NCI-H146 (cell line): Measurements from ENCODE around the gene PJA2.
"Not testable (repeated sequence)": the region's sequence is repeated elsewhere in the genome, so short reads cannot be mapped to it uniquely, and the experiment has no call there.

Source experiments
- DNase-seq: peaks from one replicate; lab custom pipeline; 2025; lab: John Stamatoyannopoulos, UW

Gene PJA2

GRCh38 chr5:109309326-109310063, 100.3 kb downstream of the PJA2 start:
- no peak for DNase-seq

GRCh38 chr5:109307951-109308350, 101.8 kb downstream of the PJA2 start:
- DNase-seq, result no peak

DNA sequence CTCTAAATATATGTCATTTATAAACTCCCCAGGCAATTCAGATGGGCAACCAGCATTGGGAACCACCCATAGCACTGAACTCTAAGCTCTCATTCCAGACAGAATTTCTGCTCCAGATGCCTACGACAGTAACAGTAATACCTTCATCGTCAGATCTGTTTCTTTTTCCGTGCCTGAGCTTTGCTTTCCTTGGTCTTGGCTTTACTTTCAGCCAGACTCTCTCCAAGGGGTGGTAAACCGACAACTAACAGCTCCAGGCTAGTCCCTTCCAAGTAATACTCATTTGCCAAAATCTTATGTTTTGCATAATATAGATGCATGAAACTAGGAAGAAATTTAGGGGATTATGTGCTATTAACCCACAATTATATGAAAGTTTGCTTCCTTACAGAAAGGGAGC, 102.3 kb downstream of the PJA2 start:
- DNase-seq, result no peak

DNA sequence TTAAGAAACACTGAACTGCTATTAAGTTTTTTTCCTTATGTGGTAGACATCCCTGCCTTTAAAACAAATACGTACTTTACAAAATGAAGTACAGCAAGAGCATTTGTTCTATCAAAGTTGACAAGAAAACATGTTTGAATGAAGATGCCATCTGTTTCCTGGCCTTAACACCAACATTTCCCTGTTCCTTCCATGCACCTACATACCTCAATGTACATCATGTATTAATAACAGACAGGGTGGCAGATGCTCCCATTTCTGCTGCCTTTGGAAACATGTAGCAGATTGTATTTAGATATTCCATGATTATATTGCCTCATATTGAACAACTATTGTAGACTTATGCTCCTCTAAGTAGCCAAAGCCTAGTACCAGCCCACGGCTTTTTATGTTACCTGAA, 104.4 kb downstream of the PJA2 start:
- DNase-seq, result no peak

DNA sequence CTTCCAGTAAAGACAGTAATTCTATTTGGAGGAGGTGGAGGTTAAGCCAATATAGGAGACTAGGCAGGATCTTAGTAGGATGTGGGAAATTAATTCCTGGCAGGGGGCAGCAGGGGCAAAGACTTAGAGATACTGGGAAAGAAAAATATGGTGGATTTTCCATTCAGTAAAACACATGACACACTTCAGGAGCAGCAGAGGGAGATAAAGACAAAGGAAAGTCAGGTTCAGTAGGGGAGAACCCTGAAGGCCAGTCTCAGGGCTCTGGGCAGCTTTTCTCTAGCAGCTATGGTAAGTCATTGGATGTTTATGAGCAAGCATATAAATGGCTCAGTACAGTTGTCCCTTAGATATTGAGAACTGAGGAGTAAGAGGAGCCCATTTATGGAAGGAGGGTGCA, 105.5 kb downstream of the PJA2 start:
- no peak for DNase-seq

DNA sequence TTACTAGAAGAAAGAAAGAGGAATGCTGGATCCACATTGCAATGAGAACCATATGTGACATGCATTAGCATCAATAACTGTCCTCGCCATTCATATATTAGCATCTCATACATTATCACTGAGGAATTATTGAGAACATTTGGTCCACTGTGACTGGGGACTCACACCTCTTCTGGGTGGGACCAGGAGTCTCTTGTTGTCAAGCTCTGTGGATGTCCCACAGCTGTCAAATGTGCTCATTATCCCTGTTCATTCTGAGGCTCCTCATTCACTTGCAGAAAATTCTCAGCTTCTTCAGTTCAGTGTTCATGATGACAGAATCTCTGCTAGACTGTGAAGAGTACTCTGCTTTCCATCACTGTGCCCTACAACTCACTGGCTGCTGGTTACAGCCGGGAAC, 109.4 kb downstream of the PJA2 start:
- no peak for DNase-seq

GRCh38 chr5:109299557-109299956, 110.2 kb downstream of the PJA2 start:
- DNase-seq, result no peak

DNA sequence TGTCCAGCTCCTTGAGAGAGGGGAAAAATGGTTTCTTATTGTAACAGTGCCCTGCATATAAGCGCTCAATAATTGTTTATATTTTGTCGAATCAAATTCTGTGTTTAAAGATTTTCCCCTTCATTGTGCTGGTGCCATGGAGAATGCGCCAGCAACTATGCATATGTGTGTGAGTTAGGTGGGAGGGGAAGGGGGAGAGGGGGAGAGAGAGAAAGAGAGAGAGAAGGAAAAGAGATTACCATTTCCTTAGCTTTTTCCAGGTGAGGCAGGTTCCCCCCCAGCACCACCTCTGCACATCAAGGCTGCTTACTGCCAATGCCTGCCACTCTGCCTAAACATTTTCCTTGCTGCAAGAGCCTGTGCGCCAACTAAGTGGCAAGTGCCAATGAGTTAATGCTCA, 111.0 kb downstream of the PJA2 start:
- DNase-seq, result no peak

- DNase-seq, result no peak
Measured at GRCh38 chr5:109297900-109298299, 111.9 kb downstream of the PJA2 start.

GRCh38 chr5:109291090-109291489, 118.7 kb downstream of the PJA2 start:
- no peak for DNase-seq

- no peak for DNase-seq
Measured at GRCh38 chr5:109290231-109290630, 119.5 kb downstream of the PJA2 start.

DNA sequence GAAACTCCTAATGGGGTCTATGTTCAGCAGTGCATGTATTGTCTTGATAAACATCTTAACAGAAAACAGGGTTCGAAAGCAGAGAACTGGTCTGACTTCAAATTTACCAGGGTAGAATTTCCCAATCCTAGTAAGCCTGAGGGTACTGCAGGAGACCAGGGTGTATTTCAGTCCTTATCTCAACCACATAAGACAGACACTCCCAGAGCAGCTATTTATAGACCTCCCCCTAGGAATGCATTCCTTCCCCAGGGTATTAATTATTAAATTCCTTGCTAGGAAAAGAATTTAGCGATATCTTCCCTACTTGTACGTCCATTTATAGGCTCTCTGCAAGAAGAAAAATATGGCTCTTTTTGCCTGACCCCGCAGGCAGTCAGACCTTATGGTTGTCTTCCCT, 123.1 kb downstream of the PJA2 start:
- not testable (repeated sequence) for DNase-seq
